ENCODE data around the gene UBE2B. TPM values are rescaled to one million over a fixed set of nuclear protein-coding genes. Genes with fewer than 3 reads are reported as not detected.

The UBE2B gene
- total and polyA plus RNA-seq, 10 of the 15 experiments (the other 5 are each of a cell fraction or from before 2014, with no cell fraction given) = 10.8 to 179 (median 61.3) TPM

- TF ChIP-seq REST (IDR thresholded peaks at IDR 0.05; ENCODE audit: low read depth, low read length) (no peak), CHD2 (IDR thresholded peaks at IDR 0.05; ENCODE audit: borderline replicate concordance, low read depth, low read length) (no peak), RAD51 (IDR thresholded peaks at IDR 0.05) (no peak), NR2C1 (IDR thresholded peaks at IDR 0.05) (no peak), NFIC (IDR thresholded peaks at IDR 0.05; ENCODE audit: low read depth, low read length) (no peak)
These were observed 52.0 kb downstream of the UBE2B start (continued) for GRCh38 chr5:134423376-134423775.

GRCh38 chr5:134426361-134426760 is 55.0 kb downstream of the UBE2B start:
- no peak for FAIRE-seq

More at GRCh38 chr5:134426361-134426760, 55.0 kb downstream of the UBE2B start:
- intact Hi-C loops (cut with micrococcal nuclease; ENCODE audit: unreplicated experiment) = no loop called here
- BruUV-seq (replicated peaks) = no TSS peak
- TF ChIP-seq STAT3 (IDR thresholded peaks at IDR 0.05; ENCODE audit: low read depth, low read length) = no peak
- TF ChIP-seq STAT1 (conservative IDR thresholded peaks at IDR 0.05) = no peak
- no peak overlapping the region for H3K27ac ChIP-seq (ENCODE audit: control insufficient read depth, insufficient read depth)
- H3K27me3 ChIP-seq (replicated peaks in 1 of 2; ENCODE audit: control insufficient read depth in 2 of 2, insufficient read depth in 2 of 2, low read length in 1 of 2) = no peaks in the 10 kb centered on the region
- H3K79me2 ChIP-seq (ENCODE audit: control insufficient read depth, insufficient read depth, low read length) = no peaks in the 10 kb centered on the region
- ATAC-seq (no peak), DNase-seq (ENCODE audit: low read depth, low spot score) (no peak)
- RAD21 ChIA-PET (ENCODE audit: unreplicated experiment) = interaction anchor here (0.6 kb wide), 1 partner anchor 50 kb away, joined by 4 read pairs; no protein-coding TSS in a partner anchor
- no peak overlapping the region for H3K4me2 ChIP-seq (ENCODE audit: control insufficient read depth, insufficient read depth)
- H2AFZ ChIP-seq (ENCODE audit: control insufficient read depth, low read depth, low read length) = no peak overlapping the region
- no peaks in the 10 kb centered on the region for H4K20me1 ChIP-seq (ENCODE audit: control insufficient read depth, insufficient read depth)
- H3K4me3 ChIP-seq = no peak overlapping the region
- SMC1A ChIA-PET (ENCODE audit: uncharacterized antibody, unreplicated experiment) = interaction anchor here (1.2 kb wide), 1 partner anchor 12 kb away, joined by 3 read pairs; no protein-coding TSS in a partner anchor
- 56% methylated on average over 7 of the region's 7 CpGs for WGBS (ENCODE audit: insufficient coverage, insufficient replicate concordance, low lambda C conversion rate, missing lambda C conversion rate)
- no peaks in the 10 kb centered on the region for H3K9me3 ChIP-seq (replicated peaks; ENCODE audit: control insufficient read depth, insufficient read depth, low read length)
- H3K36me3 ChIP-seq (ENCODE audit: control insufficient read depth in 2 of 2, insufficient read depth in 2 of 2, low read length in 1 of 2) = no peaks in the 10 kb centered on the region
- POLR2A ChIA-PET = no interaction called here
- CTCF ChIA-PET = interaction anchor here (1.1 to 1.7 kb wide), 3 partner anchors 10 to 161 kb away, joined by 4 to 5 read pairs (median 4); no protein-coding TSS in a partner anchor
- in situ Hi-C loops (cut with MboI) = no loop called here
- no peak overlapping the region for H3K9ac ChIP-seq (ENCODE audit: control insufficient read depth, insufficient read depth, low read length)
- H3K4me1 ChIP-seq (ENCODE audit: control insufficient read depth, insufficient read depth, low read length) = peaks cover 2% of the 10 kb centered on the region; the same call in 1 of the 2 replicates

Measured in GM12878 (cell line).